HepG2 (cell line): ENCODE results near the gene HHATL. TPM values are rescaled to one million over a fixed set of nuclear protein-coding genes. Genes with fewer than 3 reads are reported as not detected.

Source experiments
- FOSL2 ChIP-seq: sonication (generic); formaldehyde crosslinking; IDR thresholded peaks from 2 replicates; pipeline ENCODE4 v1.4.0; 2020; ENCODE audit warnings: missing genetic modification reagents
- HDAC2 ChIP-seq: sonication (generic); formaldehyde crosslinking; IDR thresholded peaks from 2 replicates; pipeline ENCODE4 v1.4.0; 2020; ENCODE audit warnings: missing genetic modification reagents
- KDM5B ChIP-seq: sonication (generic); formaldehyde crosslinking; IDR thresholded peaks from 2 replicates; pipeline ENCODE4 v1.4.0; 2020; ENCODE audit warnings: missing genetic modification reagents, mild to moderate bottlenecking, borderline replicate concordance
- KDM6A ChIP-seq: IDR thresholded peaks from 2 replicates; pipeline ENCODE4 v1.6.1; 2016; ENCODE audit warnings: low read depth
- NFYC ChIP-seq: IDR thresholded peaks from 2 replicates; pipeline ENCODE4 v1.6.1; 2016; ENCODE audit warnings: missing genetic modification reagents, missing compliant biosample characterization
- PLRG1 ChIP-seq: fragments of 450-650 bp; conservative IDR thresholded peaks from 2 replicates; pipeline ENCODE4 v1.6.1; 2016
- POLR2A ChIP-seq, 2 experiments: IDR thresholded peaks; 2 replicates each; pipeline ENCODE4 v1.6.1; 2011; ENCODE audit warnings: low read depth in 2 of 2, low read length in 2 of 2, mild to moderate bottlenecking in 1 of 2, moderate library complexity in 1 of 2; ENCODE audit not compliant: insufficient read depth in 1 of 2
- RXRA ChIP-seq: sonication (generic); formaldehyde crosslinking; IDR thresholded peaks from 2 replicates; pipeline ENCODE4 v1.5.1; 2020; ENCODE audit warnings: missing genetic modification reagents
- SAFB2 ChIP-seq: sonication (generic); formaldehyde crosslinking; IDR thresholded peaks from 2 replicates; pipeline ENCODE4 v1.5.1; 2020; ENCODE audit warnings: missing genetic modification reagents, low read depth, mild to moderate bottlenecking, borderline replicate concordance
- SIN3A ChIP-seq: IDR thresholded peaks from 2 replicates; pipeline ENCODE4 v1.6.1; 2011; ENCODE audit warnings: low read depth, mild to moderate bottlenecking, control low read depth, low read length, borderline replicate concordance
- TOPORS ChIP-seq: sonication (generic); formaldehyde crosslinking; IDR thresholded peaks from 2 replicates; pipeline ENCODE4 v1.8.0; 2023; ENCODE audit warnings: mild to moderate bottlenecking, missing genetic modification reagents
- U2AF2 ChIP-seq: fragments of 200-400 bp; formaldehyde crosslinking; IDR thresholded peaks from 2 replicates; pipeline ENCODE4 v1.6.1; 2017; ENCODE audit warnings: low read depth, mild to moderate bottlenecking, low read length
- ZNF616 ChIP-seq: sonication (generic); formaldehyde crosslinking; IDR thresholded peaks from 2 replicates; pipeline ENCODE4 v1.5.0; 2020; ENCODE audit warnings: low read depth, mild to moderate bottlenecking, missing genetic modification reagents
- ZSCAN30 ChIP-seq: sonication (generic); formaldehyde crosslinking; IDR thresholded peaks from 2 replicates; pipeline ENCODE4 v1.5.0; 2020; ENCODE audit warnings: mild to moderate bottlenecking, missing genetic modification reagents
- polyA plus RNA-seq, 8 experiments: library from polyadenylated mRNA; depleted of rRNA in 3 of 8; stranded (reverse) in 7 of 8; unstranded in 1 of 8; fragments of >200 nt; fragmentation: Illumina TruSeq in 4 of 8; extraction: Trizol in 4 of 8; gene quantifications; 2 replicates each; pipeline versions ENCODE4 v1.2.1 to v1.2.3, GENCODE V29; 2011 to 2016; ENCODE audit warnings: low read depth in 4 of 8, missing spikeins in 1 of 8, mixed read lengths in 1 of 8; ENCODE audit not compliant: insufficient read depth in 1 of 8
- total RNA-seq, 5 experiments: library from RNA; depleted of rRNA; stranded (reverse); fragments of >200 nt; fragmentation: Illumina TruSeq; extraction: Trizol; gene quantifications; 2 replicates each; pipeline ENCODE4 v1.2.3, GENCODE V29; 2016; ENCODE audit warnings: low read depth in 1 of 5
- TF ChIP-seq, protein P1 (sequence below): sonication (generic); formaldehyde crosslinking; IDR thresholded peaks from 2 replicates; pipeline ENCODE4 v1.5.1; 2020; ENCODE audit warnings: missing genetic modification reagents, mild to moderate bottlenecking, borderline replicate concordance
- TF ChIP-seq, protein P2 (sequence below): sonication (generic); formaldehyde crosslinking; IDR thresholded peaks from 2 replicates; pipeline ENCODE4 v1.5.0; 2020; ENCODE audit warnings: mild to moderate bottlenecking, missing genetic modification reagents, moderate library complexity
- TF ChIP-seq, protein P3 (sequence below): sonication (generic); formaldehyde crosslinking; IDR thresholded peaks from 2 replicates; pipeline ENCODE4 v1.4.0; 2020; ENCODE audit warnings: missing genetic modification reagents, borderline replicate concordance
- TF ChIP-seq, protein P4 (sequence below): sonication (generic); formaldehyde crosslinking; IDR thresholded peaks from 2 replicates; pipeline ENCODE4 v1.4.0; 2020; ENCODE audit warnings: missing genetic modification reagents
- TF ChIP-seq, protein P5 (sequence below): IDR thresholded peaks from 2 replicates; pipeline ENCODE4 v1.6.1; 2016; ENCODE audit warnings: missing compliant biosample characterization, missing genetic modification reagents, borderline replicate concordance

Gene HHATL
- total and polyA plus RNA-seq, 2 of the 13 experiments (the other 11 are each of a cell fraction or from before 2014, with no cell fraction given), result 0.26 TPM; not detected in 1

DNA sequence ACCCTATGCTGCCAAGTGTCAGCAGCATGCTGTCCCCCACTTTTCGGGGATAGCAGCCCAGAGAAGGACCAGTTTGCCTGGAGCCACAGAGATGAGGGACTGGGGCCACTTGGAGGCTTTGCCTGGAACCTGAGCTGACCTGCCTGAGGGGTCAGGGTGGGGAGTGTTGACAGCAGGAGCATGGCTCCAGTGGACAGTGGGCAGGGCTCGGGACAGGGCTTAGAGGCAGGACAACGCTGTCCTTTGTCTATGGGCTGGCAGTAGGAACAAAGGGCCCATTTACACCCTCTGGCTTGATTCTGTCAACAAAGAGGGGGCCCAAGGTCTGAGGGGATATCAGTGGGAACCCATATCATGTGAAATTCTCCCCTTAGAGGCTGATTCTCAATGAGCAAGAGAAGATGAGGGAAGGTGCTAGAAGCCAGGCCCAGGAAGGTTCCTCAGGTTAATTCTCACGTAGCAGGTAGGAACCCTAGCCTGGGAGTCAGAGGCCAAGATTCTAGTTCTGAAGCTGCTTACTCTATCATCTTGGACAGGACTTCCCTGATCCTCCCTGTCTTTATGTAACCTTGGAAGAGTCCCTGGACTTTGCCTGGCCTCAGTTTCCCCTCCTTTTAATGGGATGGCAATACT, 29.7 kb upstream of the HHATL start (continued):
- TF ChIP-seq FOSL2 (CRISPR knock-in tag), result peak; percentile 37
- TF ChIP-seq, protein P1, sequence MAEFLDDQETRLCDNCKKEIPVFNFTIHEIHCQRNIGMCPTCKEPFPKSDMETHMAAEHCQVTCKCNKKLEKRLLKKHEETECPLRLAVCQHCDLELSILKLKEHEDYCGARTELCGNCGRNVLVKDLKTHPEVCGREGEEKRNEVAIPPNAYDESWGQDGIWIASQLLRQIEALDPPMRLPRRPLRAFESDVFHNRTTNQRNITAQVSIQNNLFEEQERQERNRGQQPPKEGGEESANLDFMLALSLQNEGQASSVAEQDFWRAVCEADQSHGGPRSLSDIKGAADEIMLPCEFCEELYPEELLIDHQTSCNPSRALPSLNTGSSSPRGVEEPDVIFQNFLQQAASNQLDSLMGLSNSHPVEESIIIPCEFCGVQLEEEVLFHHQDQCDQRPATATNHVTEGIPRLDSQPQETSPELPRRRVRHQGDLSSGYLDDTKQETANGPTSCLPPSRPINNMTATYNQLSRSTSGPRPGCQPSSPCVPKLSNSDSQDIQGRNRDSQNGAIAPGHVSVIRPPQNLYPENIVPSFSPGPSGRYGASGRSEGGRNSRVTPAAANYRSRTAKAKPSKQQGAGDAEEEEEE (CRISPR knock-in tag), result 0 out of 2 replicates have a peak, but pooled peaks have one; percentile 80
- TF ChIP-seq U2AF2, result no peak
- TF ChIP-seq NFYC (CRISPR knock-in tag), result 0 out of 2 replicates have a peak, but pooled peaks have one; percentile 7
- TF ChIP-seq, protein P2, sequence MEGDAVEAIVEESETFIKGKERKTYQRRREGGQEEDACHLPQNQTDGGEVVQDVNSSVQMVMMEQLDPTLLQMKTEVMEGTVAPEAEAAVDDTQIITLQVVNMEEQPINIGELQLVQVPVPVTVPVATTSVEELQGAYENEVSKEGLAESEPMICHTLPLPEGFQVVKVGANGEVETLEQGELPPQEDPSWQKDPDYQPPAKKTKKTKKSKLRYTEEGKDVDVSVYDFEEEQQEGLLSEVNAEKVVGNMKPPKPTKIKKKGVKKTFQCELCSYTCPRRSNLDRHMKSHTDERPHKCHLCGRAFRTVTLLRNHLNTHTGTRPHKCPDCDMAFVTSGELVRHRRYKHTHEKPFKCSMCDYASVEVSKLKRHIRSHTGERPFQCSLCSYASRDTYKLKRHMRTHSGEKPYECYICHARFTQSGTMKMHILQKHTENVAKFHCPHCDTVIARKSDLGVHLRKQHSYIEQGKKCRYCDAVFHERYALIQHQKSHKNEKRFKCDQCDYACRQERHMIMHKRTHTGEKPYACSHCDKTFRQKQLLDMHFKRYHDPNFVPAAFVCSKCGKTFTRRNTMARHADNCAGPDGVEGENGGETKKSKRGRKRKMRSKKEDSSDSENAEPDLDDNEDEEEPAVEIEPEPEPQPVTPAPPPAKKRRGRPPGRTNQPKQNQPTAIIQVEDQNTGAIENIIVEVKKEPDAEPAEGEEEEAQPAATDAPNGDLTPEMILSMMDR (CRISPR knock-in tag), result peak; percentile 52; the same call in 1 of the 2 replicates
- no peak; the same call in 1 of the 2 replicates for TF ChIP-seq KDM5B
- peak; percentile 82 for TF ChIP-seq KDM6A
- TF ChIP-seq HDAC2, result peak; percentile 76
- TF ChIP-seq ZNF616 (CRISPR knock-in tag), result no peak
- TF ChIP-seq ZSCAN30 (CRISPR knock-in tag), result no peak
- TF ChIP-seq SAFB2 (CRISPR knock-in tag), result peak; percentile 32; the same call in 1 of the 2 replicates
- no peak for TF ChIP-seq PLRG1
- TF ChIP-seq, protein P3, sequence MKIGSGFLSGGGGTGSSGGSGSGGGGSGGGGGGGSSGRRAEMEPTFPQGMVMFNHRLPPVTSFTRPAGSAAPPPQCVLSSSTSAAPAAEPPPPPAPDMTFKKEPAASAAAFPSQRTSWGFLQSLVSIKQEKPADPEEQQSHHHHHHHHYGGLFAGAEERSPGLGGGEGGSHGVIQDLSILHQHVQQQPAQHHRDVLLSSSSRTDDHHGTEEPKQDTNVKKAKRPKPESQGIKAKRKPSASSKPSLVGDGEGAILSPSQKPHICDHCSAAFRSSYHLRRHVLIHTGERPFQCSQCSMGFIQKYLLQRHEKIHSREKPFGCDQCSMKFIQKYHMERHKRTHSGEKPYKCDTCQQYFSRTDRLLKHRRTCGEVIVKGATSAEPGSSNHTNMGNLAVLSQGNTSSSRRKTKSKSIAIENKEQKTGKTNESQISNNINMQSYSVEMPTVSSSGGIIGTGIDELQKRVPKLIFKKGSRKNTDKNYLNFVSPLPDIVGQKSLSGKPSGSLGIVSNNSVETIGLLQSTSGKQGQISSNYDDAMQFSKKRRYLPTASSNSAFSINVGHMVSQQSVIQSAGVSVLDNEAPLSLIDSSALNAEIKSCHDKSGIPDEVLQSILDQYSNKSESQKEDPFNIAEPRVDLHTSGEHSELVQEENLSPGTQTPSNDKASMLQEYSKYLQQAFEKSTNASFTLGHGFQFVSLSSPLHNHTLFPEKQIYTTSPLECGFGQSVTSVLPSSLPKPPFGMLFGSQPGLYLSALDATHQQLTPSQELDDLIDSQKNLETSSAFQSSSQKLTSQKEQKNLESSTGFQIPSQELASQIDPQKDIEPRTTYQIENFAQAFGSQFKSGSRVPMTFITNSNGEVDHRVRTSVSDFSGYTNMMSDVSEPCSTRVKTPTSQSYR (CRISPR knock-in tag), result peak; percentile 49; the same call in 1 of the 2 replicates
- TF ChIP-seq TOPORS (CRISPR knock-in tag), result peak; percentile 85; the same call in 1 of the 2 replicates
- TF ChIP-seq, protein P4, sequence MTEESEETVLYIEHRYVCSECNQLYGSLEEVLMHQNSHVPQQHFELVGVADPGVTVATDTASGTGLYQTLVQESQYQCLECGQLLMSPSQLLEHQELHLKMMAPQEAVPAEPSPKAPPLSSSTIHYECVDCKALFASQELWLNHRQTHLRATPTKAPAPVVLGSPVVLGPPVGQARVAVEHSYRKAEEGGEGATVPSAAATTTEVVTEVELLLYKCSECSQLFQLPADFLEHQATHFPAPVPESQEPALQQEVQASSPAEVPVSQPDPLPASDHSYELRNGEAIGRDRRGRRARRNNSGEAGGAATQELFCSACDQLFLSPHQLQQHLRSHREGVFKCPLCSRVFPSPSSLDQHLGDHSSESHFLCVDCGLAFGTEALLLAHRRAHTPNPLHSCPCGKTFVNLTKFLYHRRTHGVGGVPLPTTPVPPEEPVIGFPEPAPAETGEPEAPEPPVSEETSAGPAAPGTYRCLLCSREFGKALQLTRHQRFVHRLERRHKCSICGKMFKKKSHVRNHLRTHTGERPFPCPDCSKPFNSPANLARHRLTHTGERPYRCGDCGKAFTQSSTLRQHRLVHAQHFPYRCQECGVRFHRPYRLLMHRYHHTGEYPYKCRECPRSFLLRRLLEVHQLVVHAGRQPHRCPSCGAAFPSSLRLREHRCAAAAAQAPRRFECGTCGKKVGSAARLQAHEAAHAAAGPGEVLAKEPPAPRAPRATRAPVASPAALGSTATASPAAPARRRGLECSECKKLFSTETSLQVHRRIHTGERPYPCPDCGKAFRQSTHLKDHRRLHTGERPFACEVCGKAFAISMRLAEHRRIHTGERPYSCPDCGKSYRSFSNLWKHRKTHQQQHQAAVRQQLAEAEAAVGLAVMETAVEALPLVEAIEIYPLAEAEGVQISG (CRISPR knock-in tag), result peak; percentile 73
- peak; percentile 99 for TF ChIP-seq RXRA (CRISPR knock-in tag)
- TF ChIP-seq SIN3A, result 0 out of 2 replicates have a peak, but pooled peaks have one; percentile 30
- TF ChIP-seq, protein P5, sequence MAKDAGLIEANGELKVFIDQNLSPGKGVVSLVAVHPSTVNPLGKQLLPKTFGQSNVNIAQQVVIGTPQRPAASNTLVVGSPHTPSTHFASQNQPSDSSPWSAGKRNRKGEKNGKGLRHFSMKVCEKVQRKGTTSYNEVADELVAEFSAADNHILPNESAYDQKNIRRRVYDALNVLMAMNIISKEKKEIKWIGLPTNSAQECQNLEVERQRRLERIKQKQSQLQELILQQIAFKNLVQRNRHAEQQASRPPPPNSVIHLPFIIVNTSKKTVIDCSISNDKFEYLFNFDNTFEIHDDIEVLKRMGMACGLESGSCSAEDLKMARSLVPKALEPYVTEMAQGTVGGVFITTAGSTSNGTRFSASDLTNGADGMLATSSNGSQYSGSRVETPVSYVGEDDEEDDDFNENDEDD (CRISPR knock-in tag), result peak; percentile 78
- TF ChIP-seq POLR2A (IDR thresholded peaks at IDR 0.05; ENCODE audit: insufficient read depth in 1 of 2, low read depth in 2 of 2, low read length in 2 of 2), result peak; percentile 7 to 17; a peak in 1 of 4 replicates
